Hepatocyte (in vitro differentiated cells): ENCODE data around the gene SYNPO2.

Experiments
- EZH2 ChIP-seq: fragments of 200-600 bp; sonication (generic); IDR thresholded peaks from 2 replicates; pipeline ENCODE4 v1.6.1; 2016; ENCODE audit warnings: antibody characterized with exemption, mild to moderate bottlenecking, borderline replicate concordance
- EZH2phosphoT487 ChIP-seq: fragments of 200-600 bp; sonication (generic); IDR thresholded peaks from one replicate; pipeline ENCODE4 v1.6.1; 2018; ENCODE audit warnings: antibody characterized with exemption, mild to moderate bottlenecking, low read depth, moderate library complexity; ENCODE audit not compliant: unreplicated experiment, severe bottlenecking
- TF ChIP-seq, protein P1 (sequence below): fragments of 200-600 bp; sonication (generic); IDR thresholded peaks from 2 replicates; pipeline ENCODE4 v1.5.1; 2016; ENCODE audit warnings: antibody characterized with exemption, mild to moderate bottlenecking; ENCODE audit not compliant: poor library complexity

DNA sequence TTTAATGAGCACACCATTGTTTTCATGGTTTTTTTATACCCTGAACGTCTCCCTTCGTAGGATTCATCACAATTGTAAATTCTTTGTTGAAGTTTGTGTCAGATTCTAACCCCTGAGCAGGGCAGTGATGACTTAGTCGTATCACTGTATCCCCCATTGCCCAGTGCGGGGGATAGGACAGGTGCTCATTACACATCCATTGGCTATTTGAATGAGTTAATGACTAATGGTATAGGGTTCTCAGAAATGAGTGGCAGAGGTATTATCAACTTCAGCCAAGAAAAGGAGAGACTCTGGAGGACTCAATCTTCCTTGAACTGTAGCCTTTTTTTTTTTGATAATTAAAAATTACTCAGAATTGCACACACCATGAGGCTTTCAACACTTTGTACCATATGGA, 64.6 kb downstream of the SYNPO2 start:
- TF ChIP-seq, protein P1, sequence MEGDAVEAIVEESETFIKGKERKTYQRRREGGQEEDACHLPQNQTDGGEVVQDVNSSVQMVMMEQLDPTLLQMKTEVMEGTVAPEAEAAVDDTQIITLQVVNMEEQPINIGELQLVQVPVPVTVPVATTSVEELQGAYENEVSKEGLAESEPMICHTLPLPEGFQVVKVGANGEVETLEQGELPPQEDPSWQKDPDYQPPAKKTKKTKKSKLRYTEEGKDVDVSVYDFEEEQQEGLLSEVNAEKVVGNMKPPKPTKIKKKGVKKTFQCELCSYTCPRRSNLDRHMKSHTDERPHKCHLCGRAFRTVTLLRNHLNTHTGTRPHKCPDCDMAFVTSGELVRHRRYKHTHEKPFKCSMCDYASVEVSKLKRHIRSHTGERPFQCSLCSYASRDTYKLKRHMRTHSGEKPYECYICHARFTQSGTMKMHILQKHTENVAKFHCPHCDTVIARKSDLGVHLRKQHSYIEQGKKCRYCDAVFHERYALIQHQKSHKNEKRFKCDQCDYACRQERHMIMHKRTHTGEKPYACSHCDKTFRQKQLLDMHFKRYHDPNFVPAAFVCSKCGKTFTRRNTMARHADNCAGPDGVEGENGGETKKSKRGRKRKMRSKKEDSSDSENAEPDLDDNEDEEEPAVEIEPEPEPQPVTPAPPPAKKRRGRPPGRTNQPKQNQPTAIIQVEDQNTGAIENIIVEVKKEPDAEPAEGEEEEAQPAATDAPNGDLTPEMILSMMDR: no peak
- TF ChIP-seq EZH2 (no peak), EZH2phosphoT487 (no peak)
